ENCODE data around the gene DNAH10.

The DNAH10 gene

GRCh38 chr12:123794027-123794426, 31.9 kb downstream of the DNAH10 start:
- no peak for DNase-seq

DNA sequence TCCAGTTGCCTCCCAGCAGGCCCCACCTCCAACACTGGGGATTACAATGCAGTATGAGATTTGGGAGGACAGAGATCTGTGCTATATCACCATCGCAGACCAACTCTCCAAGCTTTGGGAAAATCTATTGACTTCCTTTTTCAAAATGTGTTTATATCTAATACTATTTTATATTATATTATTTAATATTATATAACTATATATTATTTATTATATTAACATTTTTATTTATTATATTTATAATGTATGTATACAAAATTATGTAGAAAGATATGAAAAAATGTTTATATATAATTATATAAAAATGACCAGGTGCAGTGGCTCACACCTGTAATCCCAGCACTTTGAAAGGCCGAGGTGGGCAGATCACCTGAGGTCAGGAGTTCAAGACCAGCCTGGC, 36.4 kb downstream of the DNAH10 start:
- no peak for DNase-seq

- no peak for DNase-seq
Observed at GRCh38 chr12:123799227-123799626, 37.1 kb downstream of the DNAH10 start.

DNA sequence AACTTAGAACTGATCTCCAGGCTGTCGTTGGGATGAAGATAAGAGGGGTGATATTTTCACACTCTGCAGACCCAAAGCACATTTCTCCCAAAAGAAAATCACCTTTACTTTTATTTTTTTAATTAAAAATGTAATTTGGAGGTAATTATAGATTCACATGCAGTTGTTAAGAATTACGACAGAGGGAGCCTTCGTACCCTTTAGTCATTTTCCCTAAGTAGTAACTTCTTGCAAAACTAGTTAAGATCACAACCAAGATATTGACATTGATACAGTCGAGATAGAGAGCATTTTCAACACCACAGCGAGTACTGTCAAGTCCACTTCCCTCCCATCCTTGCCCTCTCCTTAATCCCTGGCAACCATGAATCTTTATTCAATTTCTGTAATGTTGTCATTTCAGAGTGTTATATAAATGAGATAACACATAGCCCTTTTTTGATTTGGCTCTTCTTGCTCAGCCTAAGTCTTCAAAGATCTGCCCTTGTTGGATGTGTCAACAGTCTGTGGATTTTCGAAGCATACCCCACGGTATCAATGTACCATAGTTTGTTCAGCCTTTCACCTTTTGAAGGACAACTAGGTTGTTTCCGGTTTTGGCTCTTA, 39.6 kb downstream of the DNAH10 start:
- DNase-seq = peak in 1 of 2 donors; percentile 7

GRCh38 chr12:123805173-123805572, 43.1 kb downstream of the DNAH10 start:
- no peak for DNase-seq

DNA sequence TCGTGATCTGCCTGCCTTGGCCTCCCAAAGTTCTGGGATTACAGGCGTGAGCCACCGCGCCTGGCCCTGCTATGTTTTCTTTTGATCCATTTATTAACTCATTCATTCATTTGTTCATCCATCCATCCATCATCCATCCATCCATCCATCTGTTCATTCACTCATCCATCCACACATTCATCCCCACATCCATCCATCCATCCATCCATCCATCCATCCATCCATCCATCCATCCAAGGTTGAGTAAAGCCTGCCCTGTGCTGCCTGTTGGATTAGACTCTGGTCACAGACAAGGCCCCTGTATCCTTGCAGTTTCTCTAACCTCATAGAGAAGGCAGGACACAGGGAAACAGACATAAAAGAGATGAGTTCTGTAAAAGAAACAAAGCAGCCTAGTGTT, 44.9 kb downstream of the DNAH10 start:
- no peak for DNase-seq

DNA sequence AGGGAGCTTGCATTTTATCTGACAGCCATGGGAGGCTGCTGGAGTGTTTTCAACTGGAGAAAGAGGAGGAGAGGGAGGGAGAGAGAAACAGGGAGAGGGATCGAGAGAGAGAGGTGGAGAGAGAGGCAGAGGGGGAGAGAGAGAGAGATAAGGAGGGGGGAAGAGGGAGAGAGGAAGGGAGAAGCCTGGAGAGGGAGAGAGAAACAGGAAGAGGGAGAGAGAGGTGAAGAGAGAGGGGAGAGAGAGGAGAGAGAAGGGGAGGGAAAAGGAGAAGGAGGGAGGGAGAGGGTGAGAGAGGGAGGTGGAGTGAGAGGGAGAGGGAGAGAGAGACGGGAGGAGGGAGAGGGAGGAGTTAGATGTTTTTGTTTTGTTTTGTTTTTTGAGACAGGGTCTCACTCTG, 45.6 kb downstream of the DNAH10 start:
- DNase-seq = no peak

DNA sequence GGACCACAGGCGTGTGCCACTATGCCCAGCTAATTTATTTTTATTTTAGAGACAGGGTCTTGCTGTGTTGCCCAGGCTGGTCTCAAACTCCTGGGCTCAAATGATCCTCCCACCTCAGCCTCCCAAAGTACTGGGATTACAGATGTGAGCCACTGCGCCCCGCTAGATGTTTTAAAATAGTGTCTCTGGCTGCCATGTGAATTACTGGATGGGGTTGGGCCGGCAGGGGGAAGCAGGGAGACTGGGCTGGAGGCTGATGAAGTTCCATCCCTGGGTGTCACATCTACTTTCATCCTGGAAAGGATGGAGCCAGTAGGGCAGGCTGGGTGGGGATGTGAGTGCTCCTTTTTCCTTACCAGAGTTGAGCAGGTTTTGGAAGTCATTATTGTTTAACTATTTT, 46.1 kb downstream of the DNAH10 start:
- no peak for DNase-seq

- no peak for DNase-seq
Observed at GRCh38 chr12:123813349-123813748, 51.2 kb downstream of the DNAH10 start.

GRCh38 chr12:123815968-123816367, 53.9 kb downstream of the DNAH10 start:
- DNase-seq = peak; percentile 59 to 62

DNA sequence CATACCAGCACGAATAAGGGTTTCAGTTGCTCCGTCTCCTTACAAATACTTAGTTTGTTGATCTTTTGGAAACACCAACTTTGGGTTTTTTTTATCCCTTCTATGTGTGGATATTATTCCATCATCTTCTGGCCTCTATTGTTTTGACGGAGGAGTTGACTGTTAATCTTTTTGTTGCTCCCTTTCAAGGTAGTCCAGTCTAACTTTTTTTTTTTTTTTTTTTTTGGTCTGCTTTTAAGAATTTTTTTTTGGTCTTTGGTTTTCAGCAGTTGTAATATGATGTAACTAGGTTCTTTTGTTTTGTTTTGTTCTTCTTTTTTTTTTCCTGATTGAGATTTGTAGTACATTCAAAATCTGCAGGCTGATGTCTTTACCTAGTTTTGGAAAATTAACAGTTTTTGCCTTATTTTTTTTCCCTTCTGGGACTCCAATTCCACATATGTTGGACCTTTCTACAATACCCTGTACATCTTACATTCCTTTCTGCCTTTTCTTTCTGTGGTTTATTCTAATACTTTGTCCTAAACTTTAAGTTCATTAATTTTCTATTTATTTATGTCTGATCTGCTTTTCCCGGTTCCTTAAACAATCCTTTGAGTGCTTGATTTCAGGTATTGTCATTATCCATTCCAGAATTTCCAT, 54.9 kb downstream of the DNAH10 start:
- no peak for DNase-seq

DNA sequence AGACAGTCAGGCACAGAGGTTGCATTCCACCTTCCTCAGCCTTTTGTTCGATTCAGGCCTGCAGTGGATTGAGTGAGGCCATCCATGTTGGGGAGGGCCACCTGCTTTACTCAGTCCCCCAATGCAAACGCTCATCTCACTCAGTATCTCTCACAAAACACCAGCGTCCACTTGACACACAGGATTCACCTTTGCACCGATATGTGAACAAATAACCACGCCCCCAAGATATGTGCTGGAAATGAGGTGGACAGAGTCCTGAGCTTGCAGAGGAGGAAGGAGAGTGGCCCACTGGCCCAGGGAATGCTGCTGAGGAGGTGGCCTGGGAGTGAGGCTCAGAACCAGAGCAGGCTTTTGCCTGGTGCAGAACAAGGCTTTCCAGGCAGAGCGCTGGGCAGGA, 60.7 kb downstream of the DNAH10 start:
- no peak for DNase-seq

GRCh38 chr12:123828120-123828519, 66.0 kb downstream of the DNAH10 start:
- no peak for DNase-seq

DNA sequence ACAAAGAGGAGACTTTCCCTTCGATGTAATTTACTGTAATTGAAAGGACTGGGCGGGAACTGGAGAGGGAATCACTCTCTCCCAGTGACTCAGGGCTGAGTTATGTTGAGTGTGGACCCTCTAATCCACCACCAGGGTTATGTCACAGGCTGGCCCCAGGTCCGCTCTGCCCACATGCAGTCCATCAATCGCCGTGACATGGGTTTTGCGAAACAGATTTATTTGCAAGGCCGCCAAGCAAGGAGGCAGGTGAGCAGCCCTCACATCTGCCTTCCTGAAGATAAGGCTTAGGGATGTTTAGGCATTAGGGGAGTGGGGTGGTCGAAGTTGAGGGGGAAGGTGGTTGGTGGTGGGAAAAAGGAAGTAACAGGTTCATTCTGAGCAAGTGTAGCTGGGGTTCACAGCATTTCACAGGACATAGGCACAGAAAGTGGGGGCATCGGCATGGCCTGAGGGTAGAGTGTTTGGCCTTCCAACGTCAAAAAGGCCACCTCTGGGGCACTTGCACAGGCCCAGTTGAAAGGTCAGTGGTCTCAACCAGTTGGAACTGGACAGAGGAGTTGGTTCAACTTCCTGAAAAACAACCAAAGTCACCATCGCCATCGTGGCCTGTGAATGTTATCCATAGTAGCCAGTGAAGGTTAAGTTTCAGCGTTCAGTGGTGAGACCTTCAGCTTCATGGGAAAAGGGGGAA, 66.9 kb downstream of the DNAH10 start:
- no peak for DNase-seq

DNA sequence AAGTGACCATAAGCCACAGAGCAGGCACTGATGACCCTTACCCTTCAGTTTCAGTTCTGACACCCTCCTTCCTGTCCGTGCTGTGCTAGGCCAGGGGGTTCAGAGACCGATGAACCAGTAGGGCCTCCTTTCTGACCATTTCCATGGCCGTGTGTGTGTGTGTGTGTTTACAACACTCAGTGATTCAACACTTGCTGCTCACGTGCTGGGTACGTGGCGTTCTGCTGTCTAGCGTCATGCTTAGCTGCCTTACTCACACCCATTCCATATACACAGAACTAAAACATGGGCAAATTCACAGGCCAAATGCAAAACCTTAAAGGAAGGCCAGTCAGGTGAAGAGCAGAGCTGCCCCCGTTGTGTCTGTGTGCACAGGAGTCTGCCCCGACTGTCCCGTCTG, 67.5 kb downstream of the DNAH10 start:
- no peak for DNase-seq

DNA sequence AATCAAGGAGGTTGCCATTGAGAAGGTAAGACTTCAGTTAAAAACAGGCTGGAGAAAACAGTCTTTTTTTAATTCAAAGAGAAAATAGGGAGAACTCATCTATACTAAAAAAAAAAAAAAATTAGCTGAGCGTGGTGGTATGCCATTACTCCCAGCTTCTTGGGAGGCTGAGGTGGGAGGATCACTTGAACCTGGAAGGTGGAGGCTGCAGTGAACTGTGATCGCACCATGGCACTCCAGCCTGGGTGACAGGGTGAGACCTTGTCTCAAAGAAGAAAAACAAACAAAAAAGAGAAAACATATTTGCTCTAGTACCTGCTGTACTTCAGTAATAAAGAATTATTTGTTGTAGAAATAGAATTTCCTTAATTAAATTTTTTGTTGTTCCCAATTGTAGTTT, 68.6 kb downstream of the DNAH10 start:
- no peak for DNase-seq

DNA sequence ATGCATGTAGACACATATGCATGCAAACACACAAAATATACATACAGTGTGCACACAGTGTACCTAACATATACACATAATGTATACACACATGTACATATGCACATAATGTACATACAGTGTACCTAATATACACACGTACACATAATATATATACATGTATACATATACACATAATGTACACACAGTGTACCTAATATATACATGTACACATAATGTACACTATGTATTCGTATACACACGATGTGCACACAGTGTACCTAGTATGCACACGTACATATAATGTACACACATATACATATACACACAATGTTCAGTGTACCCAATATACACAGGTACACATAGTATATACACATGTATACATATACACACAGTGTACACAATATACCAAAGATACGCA, 70.0 kb downstream of the DNAH10 start:
- DNase-seq = no peak

GRCh38 chr12:123833830-123834229, 71.7 kb downstream of the DNAH10 start:
- no peak for DNase-seq

DNA sequence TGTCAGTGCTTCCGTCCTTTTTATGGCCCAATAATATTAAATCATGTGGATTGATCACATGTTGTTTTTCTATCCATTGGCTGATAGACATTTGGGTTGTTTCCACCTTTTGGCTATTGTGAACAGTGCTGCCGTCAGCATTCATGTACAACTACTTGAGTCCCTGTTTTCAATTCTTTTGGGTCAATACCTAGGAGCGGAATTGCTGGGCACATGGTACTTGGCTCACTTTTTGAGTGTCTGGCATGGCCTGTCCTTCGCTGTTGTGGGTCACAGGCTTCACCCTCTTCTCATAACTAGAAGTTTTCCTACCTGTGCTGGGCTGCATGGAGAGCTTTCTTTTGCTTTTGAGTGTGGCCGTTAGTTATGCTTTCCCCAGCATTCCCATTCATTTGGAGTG, 72.7 kb downstream of the DNAH10 start:
- no peak for DNase-seq

DNA sequence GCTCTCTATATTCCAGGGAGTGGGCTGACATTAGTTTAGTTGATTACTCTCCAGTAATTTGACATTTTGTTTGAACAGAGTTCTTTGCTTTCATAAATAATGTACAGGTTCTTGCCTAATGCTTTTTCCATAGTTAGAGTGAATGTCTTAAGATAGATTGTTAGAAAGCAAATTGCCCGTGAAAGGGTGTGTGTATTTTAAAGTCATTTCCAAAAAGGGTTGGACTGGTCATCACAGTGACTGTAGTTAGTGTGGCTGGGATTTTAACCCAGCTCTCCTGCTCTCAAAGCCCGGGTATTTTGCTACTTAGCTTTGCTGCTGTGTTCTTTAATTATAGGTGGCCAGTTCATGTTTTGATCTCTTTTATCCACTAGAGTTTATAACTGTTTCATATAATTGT, 74.2 kb downstream of the DNAH10 start:
- DNase-seq = no peak

GRCh38 chr12:123839826-123840225, 77.7 kb downstream of the DNAH10 start:
- DNase-seq = no peak

- DNase-seq = no peak
Observed at GRCh38 chr12:123840765-123841425, 78.8 kb downstream of the DNAH10 start.

GRCh38 chr12:123843912-123844748, 82.0 kb downstream of the DNAH10 start:
- no peak for DNase-seq
